HG03439 (cell line): ENCODE data around the gene NHLRC4.

Experiments used
- ATAC-seq: cut with Tn5 transposase; IDR thresholded peaks from one replicate; pipeline ENCODE4 v1.9.1; 2021; ENCODE audit warnings: mild to moderate bottlenecking, moderate library complexity; ENCODE audit not compliant: unreplicated experiment

NHLRC4 gene

GRCh38 chr16:565419-566330 lies 1.1 kb upstream of the NHLRC4 start:
- ATAC-seq: no peak

DNA sequence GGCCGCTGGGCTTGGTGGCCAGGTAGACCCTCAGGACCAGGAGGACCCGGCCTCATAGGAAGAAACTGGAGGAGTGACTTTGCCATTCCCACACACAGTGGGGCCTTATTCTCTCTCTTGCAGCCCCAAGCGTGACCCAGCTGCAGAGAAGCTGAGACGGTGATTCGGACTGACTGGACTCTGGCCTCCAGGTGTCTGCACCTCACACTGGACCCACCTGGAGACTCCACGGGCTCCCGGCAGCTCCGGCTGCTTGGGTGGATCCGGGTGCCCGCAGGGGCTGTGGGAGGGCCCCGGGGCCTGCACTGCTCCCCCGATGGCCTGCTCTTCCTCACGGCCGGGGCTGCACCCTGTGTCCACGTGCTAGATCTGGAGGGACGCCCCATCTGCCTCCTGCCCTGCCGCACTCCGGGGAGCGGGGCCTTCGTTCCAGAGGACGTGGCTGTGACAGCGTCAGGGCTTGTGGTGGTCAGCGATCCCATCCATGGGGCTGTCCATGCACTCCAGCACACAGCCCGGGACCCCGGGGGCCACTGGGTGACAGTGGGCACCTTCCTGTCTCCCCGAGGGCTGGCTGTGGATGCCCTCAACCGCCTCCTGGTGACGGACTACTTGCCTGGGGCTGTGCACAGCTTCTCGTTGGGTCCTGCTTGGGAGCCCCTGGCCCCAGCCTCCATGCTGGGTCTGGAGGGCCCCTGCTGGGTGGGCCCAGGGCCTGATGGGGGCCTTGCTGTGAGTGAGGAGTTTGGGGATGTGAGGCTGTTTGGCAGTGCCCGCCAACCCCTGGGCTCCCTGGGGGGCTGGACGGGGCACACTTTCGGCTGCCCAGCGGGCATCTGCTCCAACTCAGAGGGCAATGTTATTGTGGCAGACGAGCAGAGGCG lies 810 bp downstream of the NHLRC4 start:
- no peak for ATAC-seq

DNA sequence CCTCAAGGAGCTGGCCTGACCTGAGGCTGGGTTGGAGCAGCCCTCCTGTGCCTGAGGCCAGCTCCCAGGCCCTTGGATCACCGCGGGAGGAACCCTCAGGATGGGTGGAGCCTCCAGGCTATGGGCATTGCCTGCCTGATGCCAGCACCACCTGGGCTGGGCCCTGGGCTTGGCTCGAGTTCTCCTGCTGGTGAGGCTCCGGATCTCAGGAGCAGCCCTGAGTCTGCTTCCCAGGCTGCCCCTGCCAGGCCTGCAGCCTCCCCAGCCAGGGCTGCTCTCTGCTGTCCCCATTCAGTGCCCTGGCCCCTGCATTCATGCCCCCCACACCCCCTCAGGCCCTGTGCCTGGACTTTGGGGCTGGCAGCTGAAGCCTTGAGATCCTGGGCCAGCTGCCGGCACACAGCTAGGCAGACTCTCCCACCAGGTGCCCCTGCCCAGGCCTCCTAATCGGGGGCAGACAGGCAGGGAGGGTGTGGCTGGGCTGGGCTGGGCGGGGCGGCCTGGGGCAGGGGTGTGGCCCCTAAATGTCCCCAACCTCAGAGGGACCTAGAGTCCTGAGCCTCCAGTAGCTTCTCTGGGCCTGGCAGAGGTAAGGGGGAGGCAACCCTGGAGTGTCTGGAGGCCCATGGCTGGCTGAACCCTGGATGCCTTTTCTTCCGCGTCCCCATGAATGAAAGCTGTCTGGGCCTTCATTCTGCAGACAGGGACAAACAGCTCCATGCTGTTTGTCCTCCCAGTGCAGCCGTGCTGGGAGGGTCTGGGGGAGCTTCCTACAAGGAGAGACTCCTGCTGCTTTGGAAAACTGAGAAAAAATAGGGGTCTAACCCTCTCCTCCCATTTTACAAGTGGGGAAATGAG lies 1.8 kb downstream of the NHLRC4 start:
- no peak for ATAC-seq

DNA sequence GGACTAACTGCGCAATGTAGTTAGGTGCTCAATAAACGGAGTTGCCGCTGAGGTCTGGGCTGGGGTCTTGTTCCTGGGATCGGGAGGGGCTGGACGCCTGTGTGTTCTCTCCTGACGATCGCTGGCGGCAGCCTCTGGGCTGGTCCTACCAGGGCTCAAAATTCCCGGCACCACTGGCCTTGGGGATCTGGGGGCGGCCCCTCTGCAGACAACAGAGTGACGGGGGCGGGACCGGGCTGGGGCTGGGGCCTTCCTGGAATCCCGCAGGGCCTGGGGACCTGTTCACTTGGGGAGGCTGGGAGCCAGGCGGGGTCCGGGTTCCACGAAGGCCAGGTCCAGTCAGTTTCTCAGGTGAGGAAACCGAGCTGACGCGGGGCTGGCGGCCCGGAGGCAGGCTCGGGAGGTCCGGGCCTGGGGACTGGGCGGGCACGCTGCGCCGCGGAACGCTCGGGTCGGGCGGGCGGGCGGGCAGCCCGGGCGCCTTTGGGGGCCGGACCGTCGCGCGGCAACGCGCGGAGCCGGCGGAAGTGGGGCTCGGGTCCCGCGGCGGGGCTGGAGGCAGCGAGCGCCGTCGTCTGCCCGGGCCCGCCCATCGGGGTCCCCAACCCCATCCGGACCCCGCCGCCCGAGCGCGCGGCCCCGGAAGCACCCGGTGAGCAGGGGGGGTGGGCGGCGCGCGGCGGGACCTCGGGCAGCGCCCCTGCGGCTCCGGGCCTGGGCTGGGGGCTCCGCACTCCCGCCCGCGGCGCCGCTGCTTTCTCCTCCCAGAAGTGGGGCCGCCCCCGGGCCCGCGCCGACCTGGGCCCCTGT lies 2.8 kb downstream of the NHLRC4 start, which contains the start of gene PIGQ:
Gene PIGQ, plus strand, starts transcription at position 524 of the 810 bp plus-strand sequence. CDS start 4,107 bp downstream, outside the sequence.
- peak; percentile 42 for ATAC-seq

GRCh38 chr16:572865-573650 lies 6.3 kb downstream of the NHLRC4 start:
- ATAC-seq: no peak

GRCh38 chr16:574021-574760 lies 7.4 kb downstream of the NHLRC4 start:
- ATAC-seq: no peak

- ATAC-seq: no peak
These were observed 8.8 kb downstream of the NHLRC4 start for GRCh38 chr16:575354-576196.

DNA sequence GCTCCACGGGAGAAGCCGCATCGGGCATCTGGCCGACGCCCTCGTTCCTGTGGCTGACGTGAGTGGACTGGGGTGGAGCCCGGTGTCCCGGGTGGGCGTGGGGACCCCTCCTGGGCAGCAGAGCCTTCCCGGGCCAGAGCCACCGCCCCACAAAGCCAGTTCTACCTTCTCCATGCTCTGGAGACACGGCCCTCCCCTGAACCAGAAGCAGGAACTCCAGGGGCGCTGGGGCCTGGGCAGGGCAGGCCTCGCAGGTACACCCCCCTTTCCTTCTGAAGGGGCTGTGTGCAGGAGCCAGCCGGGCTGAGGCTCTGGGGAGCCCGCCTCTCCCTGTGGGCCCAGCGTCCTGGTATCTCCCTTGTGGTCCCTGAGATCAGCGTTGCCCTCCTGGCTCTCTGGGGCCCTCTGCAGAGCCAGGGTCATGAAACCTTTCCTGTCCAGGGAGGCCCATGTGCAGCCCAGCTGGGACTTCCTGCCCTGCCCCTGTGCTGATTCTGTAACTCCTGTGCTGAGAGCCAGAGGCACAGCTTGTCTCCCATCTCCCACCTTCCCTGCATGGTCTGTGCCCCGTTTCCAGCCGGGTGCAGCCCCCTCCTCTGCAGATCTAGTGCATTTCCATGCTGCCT lies 9.5 kb downstream of the NHLRC4 start:
- no peak for ATAC-seq

GRCh38 chr16:576823-577201 lies 10.0 kb downstream of the NHLRC4 start:
- ATAC-seq: no peak

DNA sequence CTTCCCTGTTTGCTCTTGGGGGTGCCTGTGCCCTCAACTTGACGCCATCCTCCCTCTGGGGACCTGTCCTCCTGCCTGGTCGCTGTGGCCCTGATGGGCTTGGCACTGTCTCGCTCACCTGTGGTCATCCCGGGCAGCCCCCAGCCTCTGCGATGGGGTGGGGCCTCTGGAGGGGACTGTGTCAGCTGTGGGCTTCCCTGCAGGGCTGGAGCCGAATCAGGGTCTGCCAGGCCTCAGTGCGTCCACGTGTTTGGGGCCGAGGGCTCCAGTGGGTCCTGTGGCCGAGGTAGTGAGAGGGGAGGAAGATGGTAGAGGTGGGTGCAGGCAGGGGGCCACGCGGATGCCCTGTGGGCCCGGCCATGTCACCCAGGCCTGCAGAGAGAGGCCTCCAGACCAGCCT lies 11.0 kb downstream of the NHLRC4 start:
- no peak for ATAC-seq

DNA sequence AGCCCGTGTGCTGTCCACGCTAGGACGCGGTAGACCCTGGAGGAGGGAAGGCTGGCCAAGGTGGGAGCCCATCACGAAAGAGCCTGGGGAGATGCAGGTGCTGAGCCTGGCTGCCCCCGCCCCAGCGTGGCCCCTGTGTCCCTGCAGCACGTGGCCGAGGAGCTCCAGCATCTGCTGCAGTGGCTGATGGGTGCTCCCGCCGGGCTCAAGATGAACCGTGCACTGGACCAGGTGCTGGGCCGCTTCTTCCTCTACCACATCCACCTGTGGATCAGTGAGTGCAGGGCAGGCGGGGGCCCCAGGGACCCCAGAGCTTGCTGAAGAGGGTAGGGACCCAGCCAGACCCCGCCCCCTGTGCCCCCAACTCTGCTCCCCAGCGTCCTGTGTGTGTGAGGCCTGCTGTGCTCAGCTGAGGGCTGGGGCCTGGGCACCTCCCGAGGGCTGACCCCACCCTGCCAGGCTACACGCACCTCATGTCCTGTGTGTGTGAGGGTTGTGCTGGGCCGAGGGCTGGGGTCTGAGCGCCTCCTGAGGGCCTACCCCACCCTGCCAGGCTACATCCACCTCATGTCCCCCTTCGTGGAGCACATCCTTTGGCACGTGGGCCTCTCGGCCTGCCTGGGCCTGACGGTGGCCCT lies 11.5 kb downstream of the NHLRC4 start:
- no peak for ATAC-seq

- ATAC-seq: no peak
These were observed 12.1 kb downstream of the NHLRC4 start for GRCh38 chr16:578870-579405.

DNA sequence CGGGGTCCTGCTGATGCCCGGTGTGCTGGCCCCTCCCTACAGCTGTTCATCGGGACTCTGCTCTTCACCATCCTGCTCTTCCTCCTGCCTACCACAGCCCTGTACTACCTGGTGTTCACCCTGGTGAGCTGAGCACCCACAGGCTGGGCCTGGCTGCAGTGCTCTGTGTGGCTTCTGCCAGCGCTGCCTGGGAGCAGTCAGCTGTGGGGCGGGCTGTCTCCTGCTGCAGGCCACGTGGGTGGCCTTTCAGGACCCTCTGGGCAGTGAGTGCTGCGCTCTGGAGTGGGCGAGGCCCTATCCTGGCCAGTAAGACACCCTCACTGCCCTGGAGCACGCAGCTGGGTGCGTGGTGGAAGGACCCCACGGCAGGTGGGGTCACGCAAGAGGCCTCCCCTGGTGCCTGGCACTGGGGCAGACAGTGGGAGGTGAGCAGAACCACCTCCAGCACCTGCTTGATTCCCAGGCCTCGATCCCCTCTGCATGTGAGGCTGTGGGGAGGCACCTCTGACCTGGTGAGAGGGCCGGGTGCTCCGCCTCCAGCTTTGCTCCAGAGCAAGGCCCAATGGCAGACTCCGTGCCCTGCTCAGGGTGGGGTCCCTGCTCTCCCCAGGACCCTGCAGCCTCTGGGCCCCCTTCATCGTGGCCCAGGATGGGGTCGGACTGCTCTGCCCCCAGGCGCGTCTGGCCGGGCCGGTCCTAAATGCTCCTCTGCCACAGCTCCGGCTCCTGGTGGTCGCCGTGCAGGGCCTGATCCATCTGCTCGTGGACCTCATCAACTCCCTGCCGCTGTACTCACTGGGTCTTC lies 13.5 kb downstream of the NHLRC4 start:
- no peak for ATAC-seq

- no peak for ATAC-seq
These were observed 14.2 kb downstream of the NHLRC4 start for GRCh38 chr16:580946-581498.

DNA sequence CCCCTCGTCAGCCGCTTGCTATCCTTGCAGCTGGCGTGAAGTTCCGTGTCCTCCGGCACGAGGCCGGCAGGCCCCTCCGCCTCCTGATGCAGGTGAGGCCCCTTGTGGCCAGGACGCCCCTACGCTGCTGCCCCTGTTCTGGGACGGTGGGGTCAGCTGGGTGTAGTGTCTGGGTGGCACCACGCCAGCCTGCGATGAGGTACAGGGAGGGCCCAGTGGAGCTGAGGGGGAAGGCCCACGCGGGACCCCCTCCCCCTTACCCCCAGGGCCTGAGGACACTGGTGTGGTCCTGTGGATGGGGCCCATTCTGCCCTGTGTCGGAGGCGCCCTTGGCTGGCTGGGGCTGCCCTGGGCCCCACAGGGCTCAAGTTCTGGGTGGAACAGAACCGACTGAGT lies 15.4 kb downstream of the NHLRC4 start:
- ATAC-seq: no peak
